ENCODE measurements around the gene KCNA2.

Gene KCNA2

GRCh38 chr1:110570901-110571300, 35.3 kb downstream of the KCNA2 start:
- peaks cover 38% of the 10 kb centered on the region for H3K27me3 Mint-ChIP-seq (ENCODE audit: low read depth)
- H3K4me1 Mint-ChIP-seq = no peaks in the 10 kb centered on the region
- H3K36me3 Mint-ChIP-seq (ENCODE audit: low read depth) = no peaks in the 10 kb centered on the region
- no peak overlapping the region for H3K4me3 Mint-ChIP-seq
- H3K27ac Mint-ChIP-seq = no peak overlapping the region
- no peaks in the 10 kb centered on the region for H3K9me3 Mint-ChIP-seq
- TF ChIP-seq, protein P1, sequence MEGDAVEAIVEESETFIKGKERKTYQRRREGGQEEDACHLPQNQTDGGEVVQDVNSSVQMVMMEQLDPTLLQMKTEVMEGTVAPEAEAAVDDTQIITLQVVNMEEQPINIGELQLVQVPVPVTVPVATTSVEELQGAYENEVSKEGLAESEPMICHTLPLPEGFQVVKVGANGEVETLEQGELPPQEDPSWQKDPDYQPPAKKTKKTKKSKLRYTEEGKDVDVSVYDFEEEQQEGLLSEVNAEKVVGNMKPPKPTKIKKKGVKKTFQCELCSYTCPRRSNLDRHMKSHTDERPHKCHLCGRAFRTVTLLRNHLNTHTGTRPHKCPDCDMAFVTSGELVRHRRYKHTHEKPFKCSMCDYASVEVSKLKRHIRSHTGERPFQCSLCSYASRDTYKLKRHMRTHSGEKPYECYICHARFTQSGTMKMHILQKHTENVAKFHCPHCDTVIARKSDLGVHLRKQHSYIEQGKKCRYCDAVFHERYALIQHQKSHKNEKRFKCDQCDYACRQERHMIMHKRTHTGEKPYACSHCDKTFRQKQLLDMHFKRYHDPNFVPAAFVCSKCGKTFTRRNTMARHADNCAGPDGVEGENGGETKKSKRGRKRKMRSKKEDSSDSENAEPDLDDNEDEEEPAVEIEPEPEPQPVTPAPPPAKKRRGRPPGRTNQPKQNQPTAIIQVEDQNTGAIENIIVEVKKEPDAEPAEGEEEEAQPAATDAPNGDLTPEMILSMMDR (IDR thresholded peaks at IDR 0.05; ENCODE audit: unreplicated experiment in 3 of 3) = no peak

DNA sequence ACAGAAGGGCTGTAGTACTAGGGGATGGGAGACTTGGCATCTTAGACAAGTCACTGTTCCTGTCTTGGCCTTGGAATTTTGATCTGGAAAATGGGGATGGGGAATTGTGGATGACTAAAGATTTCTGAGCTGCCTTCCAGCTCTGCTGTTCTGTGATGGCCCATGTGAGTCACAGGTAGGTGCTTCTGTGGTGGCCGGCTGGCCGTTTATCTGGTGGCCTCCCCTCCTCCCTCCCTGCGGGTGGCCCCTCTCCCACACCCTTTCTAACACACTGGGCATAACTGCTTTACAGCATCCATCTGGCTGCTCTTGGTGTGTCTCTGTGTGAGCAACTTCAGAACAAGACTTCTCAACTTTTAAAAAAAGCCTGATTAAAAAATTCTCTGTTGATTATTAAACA, 35.9 kb downstream of the KCNA2 start:
- Mint-ChIP-seq H3K27me3 (ENCODE audit: low read depth) (peaks cover 39% of the 10 kb centered on the region), H3K36me3 (ENCODE audit: low read depth) (no peaks in the 10 kb centered on the region), H3K4me3 (no peak overlapping the region), H3K9me3 (no peaks in the 10 kb centered on the region), H3K27ac (no peak overlapping the region), H3K4me1 (no peaks in the 10 kb centered on the region)
- TF ChIP-seq, protein P1 (IDR thresholded peaks at IDR 0.05; ENCODE audit: unreplicated experiment in 3 of 3) = no peak

GRCh38 chr1:110566836-110567235, 39.3 kb downstream of the KCNA2 start:
- H3K4me1 Mint-ChIP-seq = no peaks in the 10 kb centered on the region
- no peak overlapping the region for H3K4me3 Mint-ChIP-seq
- H3K9me3 Mint-ChIP-seq = no peaks in the 10 kb centered on the region

GRCh38 chr1:110565565-110565964, 40.6 kb downstream of the KCNA2 start:
- TF ChIP-seq, protein P1 (IDR thresholded peaks at IDR 0.05; ENCODE audit: unreplicated experiment in 3 of 3) = no peak
- no peaks in the 10 kb centered on the region for H3K36me3 Mint-ChIP-seq (ENCODE audit: low read depth)
- no peaks in the 10 kb centered on the region for H3K4me1 Mint-ChIP-seq
- H3K9me3 Mint-ChIP-seq = no peaks in the 10 kb centered on the region
- no peak overlapping the region for H3K27ac Mint-ChIP-seq
- H3K4me3 Mint-ChIP-seq = no peak overlapping the region
- H3K27me3 Mint-ChIP-seq (ENCODE audit: low read depth) = peaks cover 49% of the 10 kb centered on the region

More at GRCh38 chr1:110566836-110567235, 39.3 kb downstream of the KCNA2 start:
- Mint-ChIP-seq H3K36me3 (ENCODE audit: low read depth) (no peaks in the 10 kb centered on the region), H3K27ac (no peak overlapping the region), H3K27me3 (ENCODE audit: low read depth) (peaks cover 51% of the 10 kb centered on the region)
- TF ChIP-seq, protein P1 (IDR thresholded peaks at IDR 0.05; ENCODE audit: unreplicated experiment in 3 of 3) = no peak

GRCh38 chr1:110563089-110563488, 43.1 kb downstream of the KCNA2 start:
- no peak overlapping the region for H3K4me3 Mint-ChIP-seq
- no peaks in the 10 kb centered on the region for H3K36me3 Mint-ChIP-seq (ENCODE audit: low read depth)
- no peaks in the 10 kb centered on the region for H3K9me3 Mint-ChIP-seq
- H3K27me3 Mint-ChIP-seq (ENCODE audit: low read depth) = peaks cover 58% of the 10 kb centered on the region
- TF ChIP-seq, protein P1 (IDR thresholded peaks at IDR 0.05; ENCODE audit: unreplicated experiment in 3 of 3) = no peak
- no peaks in the 10 kb centered on the region for H3K4me1 Mint-ChIP-seq
- no peak overlapping the region for H3K27ac Mint-ChIP-seq

GRCh38 chr1:110561596-110561995, 44.6 kb downstream of the KCNA2 start:
- Mint-ChIP-seq H3K27ac (no peak overlapping the region), H3K27me3 (ENCODE audit: low read depth) (peaks cover 62% of the 10 kb centered on the region), H3K36me3 (ENCODE audit: low read depth) (no peaks in the 10 kb centered on the region), H3K4me3 (no peak overlapping the region), H3K9me3 (no peaks in the 10 kb centered on the region), H3K4me1 (no peaks in the 10 kb centered on the region)
- TF ChIP-seq, protein P1 (IDR thresholded peaks at IDR 0.05; ENCODE audit: unreplicated experiment in 3 of 3) = no peak
